HL-60 (cell line): Measurements from ENCODE around the gene STOML1.

Source experiments
- CTCF ChIP-seq: IDR thresholded peaks from one replicate; pipeline ENCODE4 v1.5.1; 2011; ENCODE audit warnings: low read length, control low read depth, inconsistent platforms; ENCODE audit not compliant: insufficient read depth
- POLR2AphosphoS5 ChIP-seq: IDR thresholded peaks from 2 replicates; pipeline ENCODE4 v1.6.1; 2012; ENCODE audit warnings: low read depth

- TF ChIP-seq POLR2AphosphoS5 (no peak), CTCF (no peak)
Observed at GRCh38 chr15:73940061-73940981, 51.8 kb downstream of the STOML1 start.
